Muscle layer of colon (tissue), 2 donors: ENCODE results near the gene FOXE1.

ENCODE experiments used
- H3K27ac ChIP-seq: one replicate; pipeline ENCODE4 v1.7.0; 2013; ENCODE audit warnings: low read depth, mild to moderate bottlenecking, low read length, moderate library complexity
- H3K27me3 ChIP-seq, 2 donors: one replicate each; pipeline ENCODE4 v1.7.0; 2013; ENCODE audit warnings: low read length in 2 of 2, mild to moderate bottlenecking in 2 of 2; ENCODE audit not compliant: insufficient read depth in 2 of 2, control insufficient read depth in 1 of 2
- H3K36me3 ChIP-seq: one replicate; pipeline ENCODE4 v1.7.0; 2013; ENCODE audit warnings: mild to moderate bottlenecking, low read length; ENCODE audit not compliant: insufficient read depth
- H3K4me1 ChIP-seq: one replicate; pipeline ENCODE4 v1.7.0; 2013; ENCODE audit warnings: mild to moderate bottlenecking, low read length; ENCODE audit not compliant: insufficient read depth
- H3K4me3 ChIP-seq, 2 donors: one replicate each; pipeline ENCODE4 v1.7.0; 2013; ENCODE audit warnings: low read length in 2 of 2, low read depth in 1 of 2, mild to moderate bottlenecking in 1 of 2, moderate library complexity in 1 of 2
- H3K9ac ChIP-seq: one replicate; pipeline ENCODE4 v1.7.0; 2013; ENCODE audit warnings: low read length
- H3K9me3 ChIP-seq: one replicate; pipeline ENCODE4 v1.7.0; 2013; ENCODE audit warnings: mild to moderate bottlenecking, low read length
- donor health status: abdominal sarcoma.
- donor health status: Adenocarcinoma of cecum.

The FOXE1 gene

GRCh38 chr9:97848480-97849237 is 4.4 kb upstream of the FOXE1 start:
- H3K27ac ChIP-seq, result no peak overlapping the region
- peak overlapping the region; percentile 31 to 38 for H3K4me3 ChIP-seq
- no peak overlapping the region for H3K9ac ChIP-seq
- H3K9me3 ChIP-seq, result no peaks in the 10 kb centered on the region
- H3K36me3 ChIP-seq, result no peaks in the 10 kb centered on the region
- peaks cover 51 to 78% of the 10 kb centered on the region in 2 donors for H3K27me3 ChIP-seq
- peaks cover 12% of the 10 kb centered on the region for H3K4me1 ChIP-seq

- Histone ChIP-seq H3K9me3 (no peaks in the 10 kb centered on the region), H3K27me3 (peaks cover 55 to 91% of the 10 kb centered on the region in 2 donors), H3K9ac (no peak overlapping the region), H3K36me3 (no peaks in the 10 kb centered on the region), H3K4me1 (peaks cover 12% of the 10 kb centered on the region), H3K27ac (no peak overlapping the region), H3K4me3 (no peak overlapping the region)
Measured at GRCh38 chr9:97849980-97850379, 3.0 kb upstream of the FOXE1 start.

DNA sequence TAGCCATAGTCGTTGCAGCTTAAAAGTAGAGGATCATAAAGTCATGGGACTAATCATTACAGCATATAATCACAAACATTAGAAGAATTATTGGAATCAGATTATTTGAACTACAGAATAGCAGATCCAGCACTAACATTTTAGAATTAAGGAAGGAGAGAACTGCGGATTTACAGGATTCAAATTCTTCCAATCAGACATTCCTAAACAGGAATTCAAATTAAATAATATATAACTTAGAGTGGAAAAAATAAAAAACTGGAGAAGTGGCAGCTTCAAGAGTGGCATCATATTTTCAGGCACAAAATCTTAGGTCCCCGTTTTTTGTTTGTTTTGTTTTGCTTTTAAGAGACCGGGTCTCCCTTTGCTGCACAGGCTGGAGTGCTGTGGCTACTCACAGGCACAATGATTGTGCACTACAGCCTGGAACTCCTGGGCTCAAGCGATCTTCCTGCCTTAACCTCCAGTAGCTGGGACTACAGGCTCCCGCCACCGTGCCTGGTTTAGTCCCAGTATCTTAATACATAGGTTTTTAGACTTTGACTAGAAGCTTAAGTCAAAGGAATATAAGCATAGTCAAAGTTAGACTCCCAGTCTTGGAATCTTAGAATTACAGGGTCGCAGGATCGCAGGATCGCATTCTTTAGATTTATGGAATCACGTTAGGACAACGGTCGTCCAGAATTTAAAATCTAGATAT is 2.1 kb upstream of the FOXE1 start:
- H3K27me3 ChIP-seq, result peaks cover 64 to 96% of the 10 kb centered on the region in 2 donors
- H3K9me3 ChIP-seq, result no peaks in the 10 kb centered on the region
- H3K4me1 ChIP-seq, result peaks cover 12% of the 10 kb centered on the region
- H3K4me3 ChIP-seq, result no peak overlapping the region
- H3K36me3 ChIP-seq, result no peaks in the 10 kb centered on the region
- no peak overlapping the region for H3K27ac ChIP-seq
- H3K9ac ChIP-seq, result no peak overlapping the region

DNA sequence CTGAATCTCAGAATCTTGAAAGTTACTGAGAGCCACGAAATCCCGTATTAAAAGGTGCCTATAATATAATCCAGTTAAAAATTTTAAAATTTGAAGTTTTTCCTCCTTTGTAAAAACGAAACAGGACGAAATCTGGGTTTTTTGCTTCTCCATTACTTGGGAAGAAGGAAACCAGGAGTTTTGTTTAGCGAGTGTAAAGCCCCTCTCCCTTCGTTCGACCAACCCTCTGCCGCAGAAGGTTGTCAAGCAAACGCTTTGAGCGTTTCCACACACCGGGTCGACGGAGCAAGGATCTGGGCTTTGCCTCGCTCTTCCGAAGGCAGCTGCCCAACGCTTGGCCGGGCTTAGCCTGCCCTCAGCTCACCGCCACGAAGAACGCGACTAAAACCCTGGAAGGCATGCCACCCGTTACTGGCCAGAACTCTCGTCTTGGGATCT is 1.6 kb upstream of the FOXE1 start:
- H3K4me1 ChIP-seq, result peaks cover 12% of the 10 kb centered on the region
- H3K9ac ChIP-seq, result no peak overlapping the region
- H3K36me3 ChIP-seq, result no peaks in the 10 kb centered on the region
- H3K27ac ChIP-seq, result no peak overlapping the region
- H3K27me3 ChIP-seq, result peaks cover 68 to 96% of the 10 kb centered on the region in 2 donors
- no peak overlapping the region for H3K4me3 ChIP-seq
- no peaks in the 10 kb centered on the region for H3K9me3 ChIP-seq

DNA sequence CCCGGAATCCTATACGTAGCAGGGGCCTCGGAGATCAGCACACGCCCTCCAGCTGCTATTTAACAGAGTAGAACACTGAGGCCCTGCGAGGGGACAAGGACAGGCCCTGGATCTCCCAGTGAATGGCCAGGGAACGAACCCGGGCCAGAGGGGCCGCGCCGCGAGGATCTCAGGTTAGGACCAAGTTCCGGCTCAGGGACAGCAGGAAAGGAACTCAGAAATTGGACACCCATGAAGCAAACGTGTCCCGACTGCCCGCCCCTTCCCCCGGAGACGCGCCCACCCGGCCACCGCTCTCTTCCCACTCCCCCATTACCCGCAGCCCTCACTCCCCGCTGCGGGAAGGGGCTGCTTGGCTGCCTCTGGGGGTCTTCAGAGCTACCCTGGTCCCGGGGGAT is 1.0 kb upstream of the FOXE1 start:
- H3K4me1 ChIP-seq, result peaks cover 12% of the 10 kb centered on the region
- H3K27me3 ChIP-seq, result peaks cover 68 to 96% of the 10 kb centered on the region in 2 donors
- no peak overlapping the region for H3K4me3 ChIP-seq

DNA sequence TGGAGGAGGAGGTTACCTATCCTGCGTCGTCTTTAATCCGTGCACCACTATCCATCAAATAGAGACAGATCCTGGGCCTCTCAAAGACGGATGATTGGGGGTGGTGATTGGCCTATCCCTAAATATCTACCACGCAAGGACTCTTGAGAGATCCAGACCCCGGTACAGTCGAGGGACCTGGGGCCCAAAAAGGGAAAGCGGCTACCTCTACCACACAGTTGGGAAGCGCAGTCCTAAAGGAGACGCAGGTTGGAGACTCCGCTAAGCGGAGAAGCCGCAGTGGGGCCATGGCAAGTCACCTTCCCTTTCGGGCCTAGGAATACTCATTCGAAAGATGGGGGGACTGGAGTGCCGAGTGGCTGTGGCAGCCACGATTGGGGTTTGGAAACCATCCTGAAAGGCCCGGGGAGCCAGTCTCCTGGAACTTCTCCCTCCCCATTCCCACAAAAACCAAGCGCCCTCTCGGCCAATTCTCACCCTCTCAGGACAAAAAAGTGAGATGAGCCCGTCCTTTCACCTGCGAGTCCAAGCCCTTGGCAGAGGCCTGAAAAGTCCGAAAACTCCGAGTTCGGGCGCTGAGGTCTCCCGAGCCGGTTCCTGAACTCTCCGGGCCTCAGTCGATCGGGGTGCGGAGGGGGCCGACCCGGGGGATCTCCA is 499 bp upstream of the FOXE1 start:
- H3K36me3 ChIP-seq, result no peaks in the 10 kb centered on the region
- no peak overlapping the region for H3K9ac ChIP-seq
- H3K27ac ChIP-seq, result no peak overlapping the region
- H3K9me3 ChIP-seq, result no peaks in the 10 kb centered on the region
- H3K4me1 ChIP-seq, result peaks cover 12% of the 10 kb centered on the region
- peak overlapping the region in 1 of 2 donors; percentile 7 for H3K4me3 ChIP-seq
- peaks cover 68 to 96% of the 10 kb centered on the region in 2 donors for H3K27me3 ChIP-seq

More for the DNA sequence above, 1.0 kb upstream of the FOXE1 start:
- Histone ChIP-seq H3K36me3 (no peaks in the 10 kb centered on the region), H3K27ac (no peak overlapping the region), H3K9ac (no peak overlapping the region), H3K9me3 (no peaks in the 10 kb centered on the region)

DNA sequence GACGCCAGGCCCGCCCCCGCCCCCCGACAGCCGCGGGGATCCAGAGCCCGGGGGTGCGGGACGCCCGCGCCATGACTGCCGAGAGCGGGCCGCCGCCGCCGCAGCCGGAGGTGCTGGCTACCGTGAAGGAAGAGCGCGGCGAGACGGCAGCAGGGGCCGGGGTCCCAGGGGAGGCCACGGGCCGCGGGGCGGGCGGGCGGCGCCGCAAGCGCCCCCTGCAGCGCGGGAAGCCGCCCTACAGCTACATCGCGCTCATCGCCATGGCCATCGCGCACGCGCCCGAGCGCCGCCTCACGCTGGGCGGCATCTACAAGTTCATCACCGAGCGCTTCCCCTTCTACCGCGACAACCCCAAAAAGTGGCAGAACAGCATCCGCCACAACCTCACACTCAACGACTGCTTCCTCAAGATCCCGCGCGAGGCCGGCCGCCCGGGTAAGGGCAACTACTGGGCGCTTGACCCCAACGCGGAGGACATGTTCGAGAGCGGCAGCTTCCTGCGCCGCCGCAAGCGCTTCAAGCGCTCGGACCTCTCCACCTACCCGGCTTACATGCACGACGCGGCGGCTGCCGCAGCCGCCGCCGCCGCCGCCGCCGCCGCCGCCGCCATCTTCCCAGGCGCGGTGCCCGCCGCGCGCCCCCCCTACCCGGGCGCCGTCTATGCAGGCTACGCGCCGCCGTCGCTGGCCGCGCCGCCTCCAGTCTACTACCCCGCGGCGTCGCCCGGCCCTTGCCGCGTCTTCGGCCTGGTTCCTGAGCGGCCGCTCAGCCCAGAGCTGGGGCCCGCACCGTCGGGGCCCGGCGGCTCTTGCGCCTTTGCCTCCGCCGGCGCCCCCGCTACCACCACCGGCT is 1.0 kb downstream of the FOXE1 start:
- no peak overlapping the region for H3K9ac ChIP-seq
- no peaks in the 10 kb centered on the region for H3K36me3 ChIP-seq
- H3K27ac ChIP-seq, result no peak overlapping the region
- H3K4me1 ChIP-seq, result peaks cover 3% of the 10 kb centered on the region
- peaks cover 67 to 98% of the 10 kb centered on the region in 2 donors for H3K27me3 ChIP-seq
- H3K9me3 ChIP-seq, result no peaks in the 10 kb centered on the region
- H3K4me3 ChIP-seq, result peak overlapping the region in 1 of 2 donors; percentile 32

- Histone ChIP-seq H3K27ac (no peak overlapping the region), H3K9me3 (no peaks in the 10 kb centered on the region), H3K9ac (no peak overlapping the region), H3K27me3 (peaks cover 65 to 97% of the 10 kb centered on the region in 2 donors), H3K4me1 (peaks cover 3% of the 10 kb centered on the region), H3K4me3 (no peak overlapping the region), H3K36me3 (no peaks in the 10 kb centered on the region)
Measured at GRCh38 chr9:97854696-97855485, 1.9 kb downstream of the FOXE1 start.

GRCh38 chr9:97855486-97855875 is 2.5 kb downstream of the FOXE1 start:
- H3K27ac ChIP-seq, result no peak overlapping the region
- H3K36me3 ChIP-seq, result no peaks in the 10 kb centered on the region
- peaks cover 62 to 93% of the 10 kb centered on the region in 2 donors for H3K27me3 ChIP-seq
- H3K4me3 ChIP-seq, result no peak overlapping the region
- no peaks in the 10 kb centered on the region for H3K9me3 ChIP-seq
- H3K4me1 ChIP-seq, result peaks cover 3% of the 10 kb centered on the region
- no peak overlapping the region for H3K9ac ChIP-seq

DNA sequence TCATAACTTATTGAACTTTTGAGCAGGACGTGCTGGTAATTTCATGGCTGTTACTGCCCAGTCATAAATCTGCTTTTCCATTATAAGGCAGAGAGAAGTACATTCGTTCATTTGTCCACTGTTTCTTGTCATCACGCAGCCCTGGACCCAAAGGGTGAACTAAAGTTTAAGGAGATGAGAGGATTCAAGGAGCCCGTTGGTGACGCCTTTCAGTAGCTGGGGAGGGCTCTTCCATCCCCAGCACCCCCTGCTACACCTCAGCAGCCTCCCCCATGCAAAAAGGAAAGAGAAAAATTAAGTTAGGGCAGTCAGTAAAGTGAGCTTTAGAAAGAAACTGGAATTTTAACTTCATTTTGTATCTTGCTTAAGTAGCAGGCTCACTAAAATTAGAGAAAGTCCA is 2.9 kb downstream of the FOXE1 start:
- Histone ChIP-seq H3K9me3 (no peaks in the 10 kb centered on the region), H3K4me1 (peaks cover 3% of the 10 kb centered on the region), H3K36me3 (no peaks in the 10 kb centered on the region), H3K4me3 (no peak overlapping the region), H3K27me3 (peaks cover 58 to 93% of the 10 kb centered on the region in 2 donors), H3K9ac (no peak overlapping the region), H3K27ac (no peak overlapping the region)
